H1 (cell line): ENCODE data around the gene ABCD4. TPM values are rescaled to one million over a fixed set of nuclear protein-coding genes. Genes with fewer than 3 reads are reported as not detected.

ENCODE experiments used
- CTCF ChIA-PET: fragments of 300-600 bp; sonication (Branson Sonifier 250); formaldehyde crosslinking; loops from one replicate; lab custom pipeline; 2021; ENCODE audit not compliant: partially characterized antibody; lab: Charles Lee
- POLR2A ChIA-PET: fragments of 300-600 bp; sonication (Branson Sonifier 250); formaldehyde crosslinking; loops from one replicate; lab custom pipeline; 2021; ENCODE audit warnings: inconsistent platforms; ENCODE audit not compliant: partially characterized antibody; lab: Charles Lee
- DNase-seq, 2 experiments: peaks; one replicate each; pipeline versions ENCODE4 v3.0.0 to v3.0.0-alpha.2; 2010 to 2022; ENCODE audit warnings: low spot score in 2 of 2, low read depth in 1 of 2, mixed read lengths in 1 of 2
- FAIRE-seq: peaks from 2 replicates; lab custom pipeline; 2011; peaks lifted over from hg19 to GRCh38; lab: Jason Lieb, UNC
- H2AFZ ChIP-seq: 2 replicates; pipeline ENCODE4 v1.8.1; 2012; ENCODE audit warnings: low read length, inconsistent platforms
- H2AK5ac ChIP-seq: 2 replicates; pipeline ENCODE4 v1.6.1; 2013; ENCODE audit warnings: low read depth, low read length
- H2BK120ac ChIP-seq: replicated peaks from 2 replicates; pipeline ENCODE3; 2013; ENCODE audit warnings: low read depth, low read length, inconsistent platforms
- H2BK12ac ChIP-seq: 2 replicates; pipeline ENCODE4 v1.6.1; 2013; ENCODE audit warnings: low read depth, low read length
- H2BK15ac ChIP-seq: 2 replicates; pipeline ENCODE4 v1.6.1; 2013; ENCODE audit warnings: low read length
- H2BK20ac ChIP-seq: 2 replicates; pipeline ENCODE4 v1.6.1; 2013; ENCODE audit warnings: low read length
- H2BK5ac ChIP-seq: 2 replicates; pipeline ENCODE4 v1.6.1; 2013; ENCODE audit warnings: low read depth, low read length
- H3K14ac ChIP-seq: 2 replicates; pipeline ENCODE4 v1.6.1; 2013; ENCODE audit warnings: inconsistent platforms; ENCODE audit not compliant: insufficient read length
- H3K18ac ChIP-seq: 2 replicates; pipeline ENCODE4 v1.6.1; 2013; ENCODE audit warnings: low read length; ENCODE audit errors: extremely low read depth
- H3K23ac ChIP-seq: 2 replicates; pipeline ENCODE4 v1.6.1; 2013; ENCODE audit warnings: inconsistent platforms; ENCODE audit not compliant: insufficient read length
- H3K23me2 ChIP-seq: 2 replicates; pipeline ENCODE4 v1.6.1; 2013; ENCODE audit warnings: low read depth, low read length
- H3K27ac ChIP-seq: 2 replicates; pipeline ENCODE4 v1.6.1; 2011; ENCODE audit warnings: low read depth, low read length, inconsistent platforms
- H3K27me3 ChIP-seq, 4 experiments: replicated peaks in 1 of 4; 1 replicate in 1 of 4; 2 replicates in 3 of 4; pipeline versions ENCODE4 v1.6.1 to v1.8.1; 2011 to 2013; ENCODE audit warnings: low read length in 3 of 4, mild to moderate bottlenecking in 3 of 4, inconsistent platforms in 2 of 4, mixed read lengths in 2 of 4, moderate library complexity in 1 of 4; ENCODE audit not compliant: control insufficient read depth in 3 of 4, insufficient read depth in 3 of 4; ENCODE audit errors: extremely low read depth in 1 of 4
- H3K36me3 ChIP-seq, 4 experiments: 2 replicates each; pipeline versions ENCODE4 v1.6.1 to v1.8.1; 2011 to 2013; ENCODE audit warnings: mild to moderate bottlenecking in 4 of 4, low read length in 3 of 4, moderate library complexity in 2 of 4, control low read depth in 1 of 4, inconsistent platforms in 1 of 4; ENCODE audit not compliant: insufficient read depth in 4 of 4, control insufficient read depth in 2 of 4
- H3K4ac ChIP-seq: replicated peaks from 2 replicates; pipeline ENCODE3; 2013; ENCODE audit warnings: low read length, low read depth, mixed read lengths, inconsistent platforms; ENCODE audit not compliant: insufficient read length
- H3K4me1 ChIP-seq, 4 experiments: replicated peaks in 1 of 4; 1 replicate in 1 of 4; 2 replicates in 3 of 4; pipeline versions ENCODE4 v1.6.1 to v1.8.1; 2011 to 2013; ENCODE audit warnings: low read length in 3 of 4, inconsistent platforms in 2 of 4, mixed read lengths in 1 of 4; ENCODE audit not compliant: insufficient read depth in 4 of 4, control insufficient read depth in 3 of 4
- H3K4me2 ChIP-seq, 2 experiments: 2 replicates each; pipeline versions ENCODE4 v1.6.1 to v1.8.1; 2011 to 2013; ENCODE audit warnings: low read depth in 2 of 2, low read length in 2 of 2, control low read depth in 1 of 2, inconsistent platforms in 1 of 2, mild to moderate bottlenecking in 1 of 2; ENCODE audit not compliant: insufficient read depth in 1 of 2
- H3K4me3 ChIP-seq, 4 experiments: fragments of 200-600, 300-600 bp in 1 of 4; sonication (generic), shearing (Covaris generic), sonication (Bioruptor Twin) in 1 of 4; 2 replicates each; pipeline versions ENCODE4 v1.5.1 to v1.8.1; 2011 to 2016; ENCODE audit warnings: low read length in 4 of 4, low read depth in 3 of 4, control low read depth in 2 of 4, inconsistent platforms in 2 of 4, mild to moderate bottlenecking in 2 of 4, mixed read lengths in 1 of 4, moderate library complexity in 1 of 4; ENCODE audit not compliant: insufficient read depth in 2 of 4; ENCODE audit errors: extremely low read depth in 1 of 4
- H3K56ac ChIP-seq: replicated peaks from 2 replicates; pipeline ENCODE3; 2013; ENCODE audit warnings: low read depth, mild to moderate bottlenecking, mixed read lengths, low read length, inconsistent platforms; ENCODE audit not compliant: insufficient read length
- H3K79me1 ChIP-seq: 2 replicates; pipeline ENCODE4 v1.6.1; 2013; ENCODE audit warnings: low read depth, low read length, control low read depth
- H3K79me2 ChIP-seq, 2 experiments: 2 replicates each; pipeline versions ENCODE4 v1.6.1 to v1.8.1; 2012 to 2013; ENCODE audit warnings: low read length in 2 of 2, mild to moderate bottlenecking in 2 of 2, inconsistent platforms in 1 of 2; ENCODE audit not compliant: insufficient read depth in 2 of 2, control insufficient read depth in 1 of 2
- H3K9ac ChIP-seq, 4 experiments: replicated peaks in 1 of 4; 1 replicate in 1 of 4; 2 replicates in 3 of 4; pipeline versions ENCODE4 v1.6.1 to v1.8.1; 2011 to 2013; ENCODE audit warnings: low read depth in 3 of 4, low read length in 3 of 4, control low read depth in 2 of 4, mild to moderate bottlenecking in 2 of 4, moderate library complexity in 2 of 4, inconsistent platforms in 1 of 4; ENCODE audit errors: extremely low read depth in 1 of 4
- H3K9me3 ChIP-seq, 2 experiments: 2 replicates each; pipeline versions ENCODE4 v1.6.1 to v1.8.1; 2012 to 2013; ENCODE audit warnings: mild to moderate bottlenecking in 2 of 2, moderate library complexity in 2 of 2, control low read depth in 1 of 2, inconsistent platforms in 1 of 2, low read depth in 1 of 2, low read length in 1 of 2, mixed read lengths in 1 of 2; ENCODE audit not compliant: insufficient read depth in 2 of 2
- H4K20me1 ChIP-seq, 2 experiments: replicated peaks in 1 of 2; 2 replicates each; pipeline versions ENCODE3 to v1.8.1; 2011 to 2013; ENCODE audit warnings: inconsistent platforms in 2 of 2, low read length in 2 of 2, mild to moderate bottlenecking in 1 of 2; ENCODE audit not compliant: insufficient read depth in 2 of 2, control insufficient read depth in 1 of 2
- H4K5ac ChIP-seq: 2 replicates; pipeline ENCODE4 v1.6.1; 2013; ENCODE audit warnings: low read length, low read depth, mixed read lengths, inconsistent platforms; ENCODE audit not compliant: insufficient read length
- H4K8ac ChIP-seq: 2 replicates; pipeline ENCODE4 v1.8.0; 2013; ENCODE audit warnings: mild to moderate bottlenecking, moderate library complexity, low read length, inconsistent platforms; ENCODE audit not compliant: insufficient read depth; ENCODE audit errors: extremely low read depth
- H4K91ac ChIP-seq: replicated peaks from 2 replicates; pipeline ENCODE3; 2013; ENCODE audit warnings: low read length, mixed read lengths, inconsistent platforms; ENCODE audit not compliant: insufficient read length
- CHD1 ChIP-seq: IDR thresholded peaks from 2 replicates; pipeline ENCODE4 v1.6.1; 2012; ENCODE audit warnings: low read depth, low read length, improper control_type of control experiment
- CHD2 ChIP-seq: IDR thresholded peaks from 2 replicates; pipeline ENCODE4 v1.6.1; 2012; ENCODE audit warnings: low read length, improper control_type of control experiment
- GTF2F1 ChIP-seq: IDR thresholded peaks from 2 replicates; pipeline ENCODE4 v1.6.1; 2012; ENCODE audit warnings: low read depth, low read length, improper control_type of control experiment, borderline replicate concordance
- MAX ChIP-seq: IDR thresholded peaks from 2 replicates; pipeline ENCODE4 v1.6.1; 2012; ENCODE audit warnings: inconsistent platforms
- POLR2AphosphoS5 ChIP-seq: IDR thresholded peaks from 2 replicates; pipeline ENCODE4 v1.6.1; 2011; ENCODE audit warnings: low read depth, low read length
- POU5F1 ChIP-seq: IDR thresholded peaks from 2 replicates; pipeline ENCODE4 v1.6.1; 2011; ENCODE audit warnings: low read depth, mild to moderate bottlenecking, low read length, moderate library complexity
- WGBS, 2 experiments: shearing (Covaris generic) in 1 of 2; methylation state at CpG; one replicate each; pipeline versions ENCODE4 v1.1.6 to v1.1.7; 2013 to 2015; ENCODE audit warnings: low lambda C conversion rate in 2 of 2, mixed read lengths in 2 of 2, inconsistent platforms in 1 of 2, low coverage in 1 of 2, missing lambda C conversion rate in 1 of 2; ENCODE audit not compliant: insufficient replicate concordance in 2 of 2, insufficient coverage in 1 of 2, insufficient read length in 1 of 2; ENCODE audit errors: extremely low coverage in 1 of 2, missing lambda C conversion rate in 1 of 2; 5-methylcytosine and 5-hydroxymethylcytosine counted together
- polyA plus RNA-seq, 7 experiments: library from polyadenylated mRNA; depleted of rRNA in 3 of 7; stranded (reverse) in 5 of 7; unstranded in 2 of 7; fragments of >200 nt in 5 of 7; fragments of 200-250 nt in 2 of 7; gene quantifications; 1 replicate in 5 of 7; 2 replicates in 1 of 7; 4 replicates in 1 of 7; pipeline versions ENCODE4 v1.2.1 to v1.2.3, GENCODE V29; 2011 to 2013; ENCODE audit warnings: missing spikeins in 2 of 7, mixed read lengths in 2 of 7
- total RNA-seq: library from RNA; stranded (reverse); fragmentation: NEBNext Ultra II Directional; extraction: Animal tissue kit (Norgen Biotek cat#: 25700); gene quantifications from 2 replicates; pipeline ENCODE4 v1.2.1, GENCODE V29; 2021

ABCD4 gene
- total and polyA plus RNA-seq, 2 of the 8 experiments (the other 6 are each of a cell fraction or from before 2014, with no cell fraction given), result 47.9 to 97.7 TPM

- H4K8ac ChIP-seq, result no peak overlapping the region
- no peaks in the 10 kb centered on the region; a peak in 1 of 7 replicates for H3K27me3 ChIP-seq
- no peak overlapping the region for H3K56ac ChIP-seq
- FAIRE-seq (no peak), DNase-seq (no peak)
- no peak overlapping the region for H3K18ac ChIP-seq
- H3K4me2 ChIP-seq, result no peak overlapping the region
- no peak overlapping the region for H2BK20ac ChIP-seq
- TF ChIP-seq MAX (no peak), POU5F1 (no peak), GTF2F1 (no peak), CHD2 (no peak), CHD1 (no peak), POLR2AphosphoS5 (peak; percentile 19; the same call in 1 of the 2 replicates)
- H2BK5ac ChIP-seq, result no peak overlapping the region
- H2BK12ac ChIP-seq, result no peak overlapping the region
- ChIA-PET POLR2A (interaction anchor here (0.5 to 5.5 kb wide), 7 partner anchors 10 to 103 kb away, joined by 3 to 40 read pairs (median 6); partner anchors contain the start of genes ABCD4 and VSX2), CTCF (interaction anchor here (0.9 to 15.9 kb wide), 7 partner anchors 15 to 197 kb away, joined by 3 to 214 read pairs (median 4); partner anchors contain the start of gene ABCD4)
- peaks cover 8 to 25% (median 22%) of the 10 kb centered on the region in 4 experiments for H3K36me3 ChIP-seq
- H2AFZ ChIP-seq, result no peak overlapping the region
- H3K4me3 ChIP-seq, result no peak overlapping the region
- no peak overlapping the region for H4K91ac ChIP-seq
- H3K9me3 ChIP-seq, result no peaks in the 10 kb centered on the region
- H3K79me2 ChIP-seq, result no peaks in the 10 kb centered on the region
- peaks cover 0 to 2% of the 10 kb centered on the region in 2 experiments for H4K20me1 ChIP-seq
- no peak overlapping the region for H3K14ac ChIP-seq
- H3K9ac ChIP-seq, result no peak overlapping the region
- no peak overlapping the region for H3K27ac ChIP-seq
- no peak overlapping the region for H2BK120ac ChIP-seq
- H3K4ac ChIP-seq, result no peak overlapping the region
- H3K79me1 ChIP-seq, result no peaks in the 10 kb centered on the region; the same call in 1 of the 2 replicates
- no peaks in the 10 kb centered on the region for H3K23me2 ChIP-seq
- no peaks in the 10 kb centered on the region for H3K4me1 ChIP-seq
- 94% methylated on average over 2 of the region's 2 CpGs; no CpG with 5 or more reads in 1 of the 2 experiments for WGBS, 2 experiments
- H2BK15ac ChIP-seq, result no peak overlapping the region
- no peak overlapping the region for H2AK5ac ChIP-seq
- no peak overlapping the region for H4K5ac ChIP-seq
- no peak overlapping the region for H3K23ac ChIP-seq
Observed at GRCh38 chr14:74281069-74281468, 21.7 kb downstream of the ABCD4 start.
